Keratinocyte (primary cell): Measurements from ENCODE around the gene DNAJC13.

ENCODE experiments used
- EZH2 ChIP-seq: IDR thresholded peaks from one replicate; pipeline ENCODE4 v1.6.1; 2012; ENCODE audit warnings: inconsistent platforms, mild to moderate bottlenecking, low read length, moderate library complexity
- TF ChIP-seq, protein P1 (sequence below), 3 experiments: IDR thresholded peaks in 1 of 3; conservative IDR thresholded peaks in 1 of 3; optimal IDR thresholded peaks in 1 of 3; 2 replicates in 2 of 3; 3 replicates in 1 of 3; pipeline versions ENCODE3 to v1.5.1; 2011; ENCODE audit warnings: low read length in 3 of 3, mild to moderate bottlenecking in 3 of 3, moderate library complexity in 2 of 3, control low read depth in 1 of 3, inconsistent platforms in 1 of 3; ENCODE audit not compliant: insufficient read depth in 2 of 3; ENCODE audit errors: extremely low read depth in 1 of 3

DNA sequence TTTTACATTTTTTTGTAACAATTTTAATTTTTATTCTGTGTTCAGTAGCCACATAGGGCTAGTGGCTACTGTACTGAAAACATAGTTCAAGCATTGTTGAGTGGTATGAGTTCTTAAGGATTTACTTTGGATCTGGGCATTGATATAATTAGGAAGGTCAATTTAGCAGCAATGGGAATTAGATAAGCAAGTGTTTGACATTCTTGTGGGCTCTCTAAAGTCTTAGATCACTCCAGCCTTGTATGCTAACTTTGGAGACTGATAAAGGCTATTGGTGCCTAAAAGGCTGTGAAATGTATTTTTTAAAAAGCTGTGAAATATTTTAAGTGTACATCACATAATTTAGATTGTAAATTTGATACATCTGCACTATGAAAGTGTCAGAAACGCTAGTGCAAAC lies 2.5 kb upstream of the DNAJC13 start:
- no peak for TF ChIP-seq EZH2
- TF ChIP-seq, protein P1, sequence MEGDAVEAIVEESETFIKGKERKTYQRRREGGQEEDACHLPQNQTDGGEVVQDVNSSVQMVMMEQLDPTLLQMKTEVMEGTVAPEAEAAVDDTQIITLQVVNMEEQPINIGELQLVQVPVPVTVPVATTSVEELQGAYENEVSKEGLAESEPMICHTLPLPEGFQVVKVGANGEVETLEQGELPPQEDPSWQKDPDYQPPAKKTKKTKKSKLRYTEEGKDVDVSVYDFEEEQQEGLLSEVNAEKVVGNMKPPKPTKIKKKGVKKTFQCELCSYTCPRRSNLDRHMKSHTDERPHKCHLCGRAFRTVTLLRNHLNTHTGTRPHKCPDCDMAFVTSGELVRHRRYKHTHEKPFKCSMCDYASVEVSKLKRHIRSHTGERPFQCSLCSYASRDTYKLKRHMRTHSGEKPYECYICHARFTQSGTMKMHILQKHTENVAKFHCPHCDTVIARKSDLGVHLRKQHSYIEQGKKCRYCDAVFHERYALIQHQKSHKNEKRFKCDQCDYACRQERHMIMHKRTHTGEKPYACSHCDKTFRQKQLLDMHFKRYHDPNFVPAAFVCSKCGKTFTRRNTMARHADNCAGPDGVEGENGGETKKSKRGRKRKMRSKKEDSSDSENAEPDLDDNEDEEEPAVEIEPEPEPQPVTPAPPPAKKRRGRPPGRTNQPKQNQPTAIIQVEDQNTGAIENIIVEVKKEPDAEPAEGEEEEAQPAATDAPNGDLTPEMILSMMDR (optimal IDR thresholded peaks at IDR 0.05 in 1 of 3, IDR thresholded peaks at IDR 0.05 in 1 of 3, conservative IDR thresholded peaks at IDR 0.05 in 1 of 3; ENCODE audit: extremely low read depth in 1 of 3, insufficient read depth in 2 of 3, low read length in 3 of 3), result no peak
